Neural progenitor cell (in vitro differentiated cells): ENCODE measurements around the gene PPA1.

Source experiments
- CTCF ChIP-seq: fragments of 200-600 bp; sonication (generic); IDR thresholded peaks from 2 replicates; pipeline ENCODE4 v1.5.1; 2017; ENCODE audit warnings: antibody characterized with exemption, mild to moderate bottlenecking
- EZH2 ChIP-seq: fragments of 200-600 bp; sonication (generic); IDR thresholded peaks from 2 replicates; pipeline ENCODE4 v1.6.1; 2017; ENCODE audit warnings: antibody characterized with exemption, mild to moderate bottlenecking, moderate library complexity
- EZH2phosphoT487 ChIP-seq: fragments of 200-600 bp; sonication (generic); IDR thresholded peaks from 2 replicates; pipeline ENCODE4 v1.6.1; 2017; ENCODE audit warnings: antibody characterized with exemption

GRCh38 chr10:70266701-70267100 lies 33.5 kb upstream of the PPA1 start:
- TF ChIP-seq CTCF: no peak
- no peak for TF ChIP-seq EZH2
- no peak for TF ChIP-seq EZH2phosphoT487
